COLO668 (cell line): ENCODE data around the gene GPR146.
A peak's percentile ranks its signal among the peaks of the same experiment; 100 is the strongest.
"Not testable (repeated sequence)": the region's sequence is repeated elsewhere in the genome, so short reads cannot be mapped to it uniquely, and the experiment has no call there.

ENCODE experiments used
- DNase-seq: peaks from one replicate; lab custom pipeline; 2025; ENCODE audit not compliant: unreplicated experiment; lab: John Stamatoyannopoulos, UW

GPR146 gene, protein sequence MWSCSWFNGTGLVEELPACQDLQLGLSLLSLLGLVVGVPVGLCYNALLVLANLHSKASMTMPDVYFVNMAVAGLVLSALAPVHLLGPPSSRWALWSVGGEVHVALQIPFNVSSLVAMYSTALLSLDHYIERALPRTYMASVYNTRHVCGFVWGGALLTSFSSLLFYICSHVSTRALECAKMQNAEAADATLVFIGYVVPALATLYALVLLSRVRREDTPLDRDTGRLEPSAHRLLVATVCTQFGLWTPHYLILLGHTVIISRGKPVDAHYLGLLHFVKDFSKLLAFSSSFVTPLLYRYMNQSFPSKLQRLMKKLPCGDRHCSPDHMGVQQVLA

DNA sequence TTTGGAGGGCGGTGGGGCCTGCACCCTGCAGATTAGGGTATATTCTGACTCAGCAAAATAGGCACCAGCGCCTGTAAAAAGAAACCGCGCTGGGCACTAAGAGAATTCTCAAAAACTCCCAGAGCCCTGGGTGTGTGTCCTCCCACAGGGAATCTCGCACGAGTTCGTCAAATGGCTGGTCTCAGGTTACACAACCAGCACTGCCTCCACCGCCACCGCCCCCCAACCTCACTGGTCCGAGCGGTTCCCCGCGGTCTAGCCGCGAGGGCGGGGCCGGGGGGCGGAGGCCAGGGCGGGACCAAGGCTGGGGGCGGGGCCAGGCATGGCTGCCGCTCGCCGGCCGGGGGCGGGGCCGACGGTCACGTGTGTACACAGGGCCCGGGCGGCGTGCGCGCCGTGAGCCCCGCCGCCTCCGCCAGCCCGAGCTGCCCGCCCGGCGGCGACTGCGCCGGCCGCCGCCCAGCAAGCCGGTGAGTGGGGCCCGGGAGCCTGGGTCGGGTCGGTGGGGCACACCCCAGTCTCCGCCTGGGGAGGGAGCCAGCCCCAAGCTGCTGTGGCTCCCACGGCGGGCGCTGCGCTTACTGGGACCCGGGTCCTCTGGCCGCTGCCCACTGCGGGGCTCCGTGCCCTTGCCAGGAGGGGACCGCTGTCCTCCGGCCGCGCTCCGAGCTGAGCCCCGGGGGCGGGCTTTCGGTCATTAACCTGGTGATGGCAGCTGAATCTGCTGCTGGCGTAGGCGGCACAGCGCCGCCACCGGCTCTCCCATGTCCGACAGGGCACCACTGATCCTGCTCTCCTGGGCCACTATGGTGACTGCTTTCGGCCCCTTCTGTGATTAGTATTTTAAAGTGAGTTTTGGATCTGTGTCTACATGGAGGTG, at the start of gene GPR146:
Gene GPR146 (plus strand): TSS at position 358 of the 880 bp plus-strand sequence. CDS start 12,970 bp downstream, outside the sequence.
- peak; percentile 99 for DNase-seq

DNA sequence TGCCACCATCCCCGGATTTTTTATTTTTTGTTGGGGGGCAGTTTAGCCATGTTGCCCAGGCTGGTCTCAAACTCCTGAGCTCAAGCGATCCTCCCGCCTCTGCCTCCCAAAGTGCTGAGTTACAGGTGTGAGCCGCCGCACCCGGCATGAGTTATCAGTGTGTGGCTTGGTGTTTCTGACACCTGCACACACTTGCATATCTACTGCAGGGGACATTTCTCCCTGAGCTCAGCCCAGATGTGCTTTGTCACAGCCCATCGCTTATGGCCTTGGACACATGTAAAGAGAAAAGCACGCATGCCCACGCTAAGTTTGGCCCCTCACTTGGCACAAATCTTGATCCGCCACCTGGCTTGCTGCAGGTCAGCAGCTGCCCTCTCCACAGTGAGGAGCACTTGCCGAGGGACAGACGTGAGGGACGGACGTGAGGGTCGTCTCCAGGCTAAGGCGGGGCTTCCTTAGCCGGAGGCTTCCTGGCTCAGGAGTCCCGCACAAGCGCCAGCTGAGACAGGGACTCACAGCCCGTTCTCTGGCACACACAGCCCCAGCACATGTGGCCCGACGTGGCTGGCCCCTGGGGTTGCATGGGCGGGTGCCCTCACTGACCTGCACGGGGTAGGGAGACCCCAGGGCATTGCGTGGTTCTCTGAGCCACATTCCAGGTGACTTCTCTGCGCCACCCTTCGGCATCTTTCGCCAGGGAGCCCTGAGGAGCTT, 49.6 kb upstream of the GPR146 start:
- DNase-seq, result no peak

DNA sequence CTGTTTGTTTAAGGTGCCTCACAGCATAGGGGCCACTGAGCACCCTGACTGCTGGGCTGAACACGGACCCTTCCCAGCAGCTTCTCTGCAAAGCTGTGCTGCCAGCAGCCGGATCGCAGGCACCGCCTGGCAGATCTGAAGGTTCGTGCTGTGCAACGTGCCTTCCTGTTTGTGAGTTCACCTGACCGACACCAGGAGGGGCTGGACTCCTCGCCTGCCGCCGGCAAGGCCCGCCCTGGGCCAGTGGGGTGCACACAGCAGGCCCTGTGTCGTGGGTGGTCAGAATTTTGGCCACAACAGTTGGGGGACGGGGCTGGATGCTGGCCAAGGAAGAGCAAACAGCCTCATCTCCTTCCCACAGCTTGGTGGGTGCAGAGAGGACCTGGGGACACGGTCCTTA, 48.8 kb upstream of the GPR146 start:
- DNase-seq, result no peak

DNA sequence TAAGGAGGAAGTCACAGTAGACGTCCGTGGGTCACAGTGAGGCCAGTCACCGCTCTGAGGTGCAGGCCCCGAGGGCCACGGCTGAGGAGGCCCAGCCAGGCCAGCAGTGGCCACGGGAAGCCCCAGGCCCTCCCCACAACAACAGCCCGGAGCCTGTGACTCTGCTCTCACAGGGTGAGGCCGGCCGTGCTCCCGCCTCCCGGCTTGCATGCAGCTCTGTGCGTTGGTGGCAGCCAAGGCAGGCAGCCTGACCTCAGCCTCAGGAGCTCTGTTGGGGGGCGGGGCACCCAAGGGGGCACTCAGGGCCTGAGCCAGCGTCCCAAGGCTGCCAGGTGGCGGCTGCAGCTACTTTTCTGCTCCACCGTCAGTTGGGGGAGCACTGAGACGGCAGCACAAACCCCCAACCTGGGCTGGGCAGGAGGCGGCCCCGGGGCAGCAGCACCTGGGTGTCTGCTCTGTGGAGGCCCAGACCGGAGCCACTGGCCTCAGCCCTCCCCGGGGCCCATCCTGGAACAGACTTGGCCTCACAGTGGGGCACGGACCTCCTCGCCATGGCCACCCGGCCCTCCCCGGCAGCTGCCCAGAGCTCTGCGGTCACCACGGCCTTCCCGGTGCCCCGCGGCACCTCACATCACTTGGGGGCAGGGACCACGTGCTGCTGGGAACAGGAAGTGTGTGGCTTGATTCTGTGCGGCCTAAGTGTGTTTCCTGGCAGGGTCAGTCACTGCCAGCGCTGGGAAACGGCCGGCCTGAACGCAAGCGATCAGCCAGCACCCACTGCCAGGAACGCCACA, 48.1 kb upstream of the GPR146 start:
- no peak for DNase-seq

DNA sequence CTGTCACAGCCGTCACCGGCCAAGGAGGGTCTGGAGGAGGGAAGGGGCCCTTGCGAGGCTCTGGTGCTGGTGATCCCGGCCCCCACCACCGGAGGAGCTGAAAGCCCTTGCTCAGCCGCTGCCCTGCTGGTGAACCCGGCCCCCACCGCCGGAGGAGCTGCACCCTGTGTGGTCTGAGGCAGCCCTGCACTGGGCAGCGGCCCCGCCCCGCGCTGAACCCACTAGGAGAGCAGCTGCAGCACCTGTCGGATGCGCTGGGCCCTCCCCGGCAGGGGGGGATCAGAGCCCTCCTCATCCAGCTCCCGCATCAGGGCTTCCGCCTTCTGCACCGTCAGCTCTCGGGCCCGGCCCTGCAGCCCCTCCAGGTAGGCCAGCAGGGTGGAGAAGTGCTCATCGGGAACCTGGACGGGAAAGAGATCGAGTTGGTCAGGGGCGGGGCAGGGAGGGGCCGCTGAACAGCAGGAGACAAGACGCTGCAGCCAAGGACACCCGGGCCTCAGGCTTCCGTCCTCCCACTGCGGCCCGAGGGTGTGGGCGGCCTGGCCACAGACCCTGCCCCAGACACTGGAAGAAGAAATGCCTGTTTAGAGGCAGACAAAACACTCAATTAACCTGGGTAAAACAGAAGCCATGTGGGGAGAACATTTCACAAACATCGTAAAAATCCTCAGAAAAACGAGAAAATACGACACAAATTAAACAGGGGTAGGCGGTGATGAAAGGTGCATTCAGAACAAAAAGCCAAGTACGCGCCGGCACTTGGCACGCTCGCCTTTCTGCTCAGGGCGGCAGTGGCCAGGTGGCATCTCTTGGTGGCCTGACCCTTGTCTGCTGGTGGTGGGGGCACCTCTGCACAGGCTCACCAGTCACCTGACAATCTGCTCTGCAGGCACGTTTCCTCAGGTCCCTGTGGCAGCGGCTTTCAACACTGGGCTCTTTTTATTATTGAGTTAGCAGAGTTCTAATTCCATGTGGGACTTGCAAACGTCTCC, 46.6 kb upstream of the GPR146 start:
- no peak for DNase-seq

DNA sequence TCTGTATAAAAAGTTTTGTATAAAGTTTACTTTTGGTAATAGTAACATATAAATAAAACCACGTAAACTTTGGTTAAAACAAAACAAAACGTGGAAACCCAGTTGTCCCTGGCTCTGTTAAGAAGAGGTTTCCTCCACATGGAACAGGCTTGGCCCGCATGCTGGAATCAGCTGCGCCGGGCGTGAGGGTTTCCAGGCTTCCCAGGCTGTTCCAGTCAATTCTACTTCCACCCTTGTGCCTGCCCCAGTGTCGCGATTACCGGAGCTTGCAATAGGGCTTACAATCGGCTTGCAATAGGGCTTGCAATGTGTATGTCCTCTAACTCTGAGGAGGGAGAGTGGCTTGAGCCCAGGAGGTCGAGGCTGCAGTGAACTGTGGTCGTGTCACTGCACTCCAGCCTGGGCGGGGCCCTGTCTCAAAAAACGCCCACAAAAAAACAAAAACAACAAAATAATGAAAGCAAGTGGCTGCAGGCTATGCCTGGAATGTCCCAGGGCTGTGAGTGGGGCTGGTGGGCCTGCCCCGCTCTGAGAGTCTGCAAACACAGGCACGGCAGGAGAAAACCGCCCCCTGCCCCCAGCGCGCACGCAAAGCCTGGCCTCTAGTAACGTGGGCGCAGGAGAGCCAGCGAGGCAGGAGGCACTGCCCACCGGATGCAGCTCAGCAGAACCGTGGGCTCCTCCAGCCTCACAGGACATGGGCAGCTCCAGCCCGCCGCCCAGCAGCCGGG, 45.0 kb upstream of the GPR146 start:
- DNase-seq, result no peak

DNA sequence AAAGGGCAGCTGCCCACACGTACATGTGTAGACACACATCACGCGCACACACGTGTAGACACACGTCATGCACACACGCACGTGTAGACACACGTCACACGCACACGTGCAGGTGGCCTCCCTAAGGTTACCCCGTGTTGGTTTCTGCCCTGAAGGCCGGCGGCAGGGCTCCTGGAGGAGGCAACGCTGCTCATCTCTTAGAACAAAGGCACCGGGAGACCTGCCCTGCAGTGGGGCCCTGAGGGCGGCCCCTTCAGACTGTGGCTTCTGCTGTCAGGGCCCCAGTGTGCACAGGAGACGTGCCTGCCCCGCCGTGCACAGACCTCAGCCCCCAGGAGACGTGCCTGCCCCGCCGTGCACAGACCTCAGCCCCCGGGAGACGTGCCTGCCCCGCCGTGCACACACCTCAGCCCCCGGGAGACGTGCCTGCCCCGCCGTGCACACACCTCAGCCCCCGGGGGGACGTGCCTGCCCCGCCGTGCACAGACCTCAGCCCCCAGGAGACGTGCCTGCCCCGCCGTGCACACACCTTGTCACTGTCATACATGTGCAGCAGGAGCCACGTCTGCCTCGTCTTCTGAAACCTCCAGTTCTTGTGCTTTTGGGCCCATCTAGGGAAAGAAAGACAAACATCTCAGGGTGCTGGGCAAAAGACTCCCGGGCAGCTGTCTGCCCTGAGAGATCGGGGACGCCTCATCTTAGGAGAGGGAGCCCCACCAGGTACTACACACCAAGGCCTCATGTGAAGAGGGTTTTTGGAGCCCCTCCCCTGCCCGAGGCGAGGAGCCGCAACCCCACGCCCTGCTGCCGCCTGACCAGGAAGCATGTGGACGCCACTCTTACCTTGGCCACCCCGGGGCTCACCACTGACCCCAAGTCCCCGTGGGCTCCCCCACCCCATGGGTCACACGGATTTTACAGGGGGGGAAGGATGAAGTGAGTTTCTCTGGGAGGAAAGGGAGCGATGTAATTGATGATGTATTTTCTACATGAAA, 44.1 kb upstream of the GPR146 start:
- no peak for DNase-seq

DNA sequence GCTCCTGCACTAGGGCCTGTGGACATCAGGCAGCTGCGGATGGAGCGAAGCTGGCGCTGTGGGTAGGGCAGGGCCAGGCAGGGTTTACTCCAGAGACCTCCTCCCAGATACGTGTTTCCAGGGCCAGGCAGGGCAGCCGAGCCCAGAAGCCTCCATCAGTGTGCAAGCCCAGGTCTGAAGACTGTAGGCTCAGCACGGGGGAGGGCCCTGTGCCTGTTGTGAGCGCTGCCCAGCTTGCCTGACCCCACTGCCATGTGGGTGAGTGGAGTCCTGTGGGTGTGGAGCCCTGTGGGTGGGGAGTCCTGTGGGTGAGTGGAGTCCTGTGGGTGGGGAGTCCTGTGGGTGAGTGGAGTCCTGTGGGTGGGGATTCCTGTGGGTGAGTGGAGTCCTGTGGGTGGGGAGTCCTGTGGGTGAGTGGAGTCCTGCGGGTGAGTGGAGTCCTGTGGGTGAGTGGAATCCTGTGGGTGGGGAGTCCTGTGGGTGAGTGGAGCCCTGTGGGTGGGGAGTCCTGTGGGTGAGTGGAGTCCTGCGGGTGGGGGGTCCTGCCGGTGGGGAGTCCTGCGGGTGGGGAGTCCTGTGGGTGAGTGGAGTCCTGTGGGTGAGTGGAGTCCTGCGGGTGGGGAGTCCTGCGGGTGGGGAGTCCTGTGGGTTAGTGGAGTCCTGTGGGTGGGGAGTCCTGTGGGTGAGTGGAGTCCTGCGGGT, 43.1 kb upstream of the GPR146 start:
- DNase-seq, result not testable (repeated sequence)

DNA sequence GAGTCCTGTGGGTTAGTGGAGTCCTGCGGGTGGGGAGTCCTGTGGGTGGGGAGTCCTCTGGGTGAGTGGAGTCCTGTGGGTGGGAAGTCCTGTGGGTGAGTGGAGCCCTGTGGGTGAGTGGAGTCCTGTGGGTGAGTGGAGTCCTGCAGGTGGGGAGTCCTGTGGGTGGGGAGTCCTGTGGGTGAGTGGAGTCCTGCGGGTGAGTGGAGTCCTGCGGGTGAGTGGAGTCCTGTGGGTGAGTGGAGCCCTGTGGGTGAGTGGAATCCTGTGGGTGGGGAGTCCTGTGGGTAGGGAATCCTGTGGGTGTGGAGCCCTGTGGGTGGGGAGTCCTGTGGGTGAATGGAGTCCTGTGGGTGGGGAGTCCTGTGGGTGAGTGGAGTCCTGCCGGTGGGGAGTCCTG, 42.3 kb upstream of the GPR146 start:
- DNase-seq, result not testable (repeated sequence)

DNA sequence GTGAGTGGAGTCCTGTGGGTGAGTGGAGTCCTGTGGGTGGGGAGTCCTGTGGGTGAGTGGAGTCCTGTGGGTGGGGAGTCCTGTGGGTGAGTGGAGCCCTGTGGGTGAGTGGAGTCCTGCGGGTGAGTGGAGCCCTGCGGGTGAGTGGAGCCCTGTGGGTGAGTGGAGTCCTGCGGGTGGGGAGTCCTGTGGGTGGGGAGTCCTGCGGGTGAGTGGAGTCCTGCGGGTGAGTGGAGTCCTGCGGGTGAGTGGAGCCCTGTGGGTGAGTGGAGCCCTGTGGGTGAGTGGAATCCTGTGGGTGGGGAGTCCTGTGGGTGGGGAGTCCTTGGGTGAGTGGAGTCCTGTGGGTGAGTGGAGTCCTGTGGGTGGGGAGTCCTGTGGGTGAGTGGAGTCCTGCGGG, 41.9 kb upstream of the GPR146 start:
- DNase-seq, result not testable (repeated sequence)

DNA sequence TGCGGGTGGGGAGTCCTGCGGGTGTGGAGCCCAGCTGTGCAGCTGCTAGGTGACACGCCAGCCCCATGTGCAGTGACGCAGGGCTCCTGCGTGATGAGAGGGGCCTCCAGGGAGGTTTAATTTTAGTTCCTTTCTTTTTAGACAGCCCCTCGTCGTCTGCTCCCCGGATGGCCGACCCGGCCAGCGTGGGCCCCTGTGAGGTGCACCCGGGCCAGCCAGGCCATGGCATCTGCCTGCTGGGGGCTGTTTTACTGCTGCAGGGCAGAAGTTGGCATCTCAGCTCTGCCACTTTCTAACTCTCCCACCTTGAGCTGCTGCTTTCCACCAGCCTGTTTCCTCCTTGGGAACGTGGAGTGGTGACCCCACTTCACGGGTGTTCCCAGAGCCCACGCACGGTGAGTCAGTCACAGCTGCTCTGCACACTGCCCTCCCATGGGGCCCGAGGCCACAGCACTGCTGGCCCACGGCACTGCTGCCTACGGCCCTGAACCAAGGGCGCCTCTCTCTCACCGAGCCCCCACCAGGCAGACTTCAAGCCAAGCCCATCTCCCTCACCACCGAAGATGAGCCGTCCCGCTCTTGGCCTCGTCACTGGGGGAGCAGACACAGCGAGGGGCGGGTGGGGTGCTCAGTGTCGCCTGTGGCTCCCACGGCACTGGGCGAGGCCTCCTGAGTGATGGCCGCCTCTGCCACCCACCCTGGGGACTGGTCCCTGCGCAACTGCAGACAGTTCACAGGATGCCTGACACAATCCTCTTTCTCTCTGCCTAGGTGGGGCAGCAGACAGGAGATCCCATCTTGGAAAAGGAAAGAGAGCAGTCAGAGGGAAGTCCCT, 40.1 kb upstream of the GPR146 start:
- DNase-seq, result no peak

DNA sequence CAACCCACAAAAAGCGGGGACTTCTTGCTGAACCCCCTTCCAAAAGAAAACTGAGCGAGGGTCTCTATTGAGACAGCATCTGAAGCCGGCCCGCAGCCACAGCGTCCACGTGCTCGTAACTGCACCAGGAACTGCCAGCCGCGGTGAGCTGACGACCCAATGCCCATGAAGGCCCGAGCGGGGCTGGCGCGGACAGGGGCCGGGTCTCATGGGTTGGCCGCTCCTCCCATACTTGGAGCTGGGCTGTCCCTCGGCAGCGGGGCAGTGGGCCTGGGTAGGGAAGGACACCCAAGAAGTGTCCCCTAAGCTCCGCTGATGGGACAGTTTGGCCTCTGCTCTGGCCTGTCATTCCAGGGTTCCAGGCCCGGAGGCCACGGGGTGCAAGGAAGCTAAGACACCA, 39.0 kb upstream of the GPR146 start:
- no peak for DNase-seq

DNA sequence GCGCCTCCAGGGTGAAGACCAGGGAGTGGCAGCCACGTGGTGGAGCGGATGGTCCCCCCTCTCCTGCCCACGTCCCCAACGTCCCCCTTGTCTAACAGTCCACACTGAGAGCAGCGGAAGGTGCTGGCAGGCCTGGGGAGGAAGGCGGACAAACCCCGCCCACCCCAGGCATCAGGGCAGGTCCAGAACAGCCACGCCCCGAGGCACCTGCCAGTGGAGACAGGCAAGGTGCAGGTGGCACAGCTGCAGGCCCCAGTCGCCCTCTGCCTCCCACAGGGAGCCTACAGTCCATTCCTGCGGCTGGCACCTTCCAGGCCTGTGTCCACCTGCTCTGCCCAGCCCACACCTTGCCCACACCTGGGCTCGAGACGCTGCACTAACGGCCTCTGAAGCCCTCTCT, 36.4 kb upstream of the GPR146 start:
- DNase-seq, result peak; percentile 84

DNA sequence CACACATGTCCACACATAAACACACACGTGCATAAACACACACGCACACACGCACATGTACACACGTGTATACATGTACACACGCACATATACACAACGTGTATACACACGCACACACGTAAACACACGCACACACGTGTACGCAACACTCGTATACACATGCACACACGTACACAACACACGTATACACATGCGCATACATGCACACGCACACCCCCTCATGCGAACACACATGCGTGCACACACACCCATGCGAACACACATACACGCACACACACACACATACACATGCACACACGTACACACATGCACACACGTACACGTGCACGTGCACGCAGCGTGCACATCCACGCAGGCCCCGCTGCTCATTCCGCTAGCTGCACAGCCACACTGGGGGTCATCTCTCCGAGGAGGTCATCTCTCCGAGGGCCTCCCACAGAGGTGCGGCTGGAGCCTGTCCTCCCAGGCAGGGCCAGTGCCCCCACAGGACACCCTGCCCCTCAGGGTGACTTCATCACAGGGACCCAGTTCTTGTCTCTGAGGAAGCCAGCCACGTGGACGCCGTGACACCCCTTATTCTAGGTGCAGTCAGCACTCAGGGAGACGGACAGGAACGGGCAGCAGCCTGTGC, 35.5 kb upstream of the GPR146 start:
- no peak for DNase-seq

DNA sequence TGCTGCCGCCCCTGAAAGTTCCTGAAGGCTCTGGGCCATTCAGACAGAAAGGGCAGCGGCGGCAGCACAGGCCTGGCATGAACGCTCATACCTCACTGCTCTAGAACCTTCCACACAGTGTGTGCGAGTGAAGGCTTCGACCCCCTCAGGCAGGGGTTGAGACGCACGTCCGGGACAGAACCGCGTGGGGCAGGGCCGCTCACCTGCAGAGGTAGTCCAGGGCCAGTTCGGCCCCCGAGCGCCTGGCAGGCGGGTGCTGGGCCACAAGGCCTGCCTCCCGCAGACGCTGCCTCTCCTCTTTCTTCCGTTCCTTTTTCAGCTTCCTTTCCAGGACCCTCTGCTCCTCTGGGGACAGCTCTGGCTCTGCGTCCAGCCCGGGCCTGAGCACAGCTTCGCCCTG, 34.6 kb upstream of the GPR146 start:
- no peak for DNase-seq

DNA sequence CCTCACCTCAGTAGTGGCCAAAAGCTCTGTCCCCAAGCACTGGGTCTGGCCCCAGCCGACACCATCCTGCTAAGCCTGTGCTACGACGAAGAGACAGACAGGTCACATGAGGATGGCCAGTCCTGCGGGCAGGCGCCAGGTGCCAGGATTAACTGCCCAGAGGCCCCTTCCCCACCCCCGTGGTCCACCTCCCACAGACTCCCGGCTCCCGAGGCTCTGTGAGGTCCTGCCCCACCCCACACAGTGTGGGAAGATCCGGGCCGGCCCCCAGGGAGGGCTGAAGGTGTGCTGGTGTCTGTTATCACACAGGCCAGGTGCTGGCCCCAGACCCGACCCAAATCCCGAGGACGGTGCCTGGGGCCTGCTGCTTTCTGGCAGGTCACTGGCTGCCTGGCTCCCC, 34.1 kb upstream of the GPR146 start:
- no peak for DNase-seq
